ENCODE results near the gene MRPL18. TPM values are rescaled to one million over a fixed set of nuclear protein-coding genes. Genes with fewer than 3 reads are reported as not detected.

The MRPL18 gene
- total RNA-seq, 1 experiment from 2014 or later = 123 TPM

GRCh38 chr6:159806021-159806458 is 15.8 kb downstream of the MRPL18 start:
- Histone ChIP-seq H3K4me2 (ENCODE audit: low read length) (no peak overlapping the region), H3K9me3 (ENCODE audit: low read length) (no peaks in the 10 kb centered on the region), H2AFZ (ENCODE audit: low read length) (no peak overlapping the region), H3F3A (ENCODE audit: low read length, unreplicated experiment) (no peaks in the 10 kb centered on the region), H3K9me2 (replicated peaks; ENCODE audit: low read length) (no peaks in the 10 kb centered on the region), H3K36me3 (ENCODE audit: low read depth, low read length) (no peaks in the 10 kb centered on the region), H3K4me1 (ENCODE audit: insufficient read depth, low read length) (peaks cover 6% of the 10 kb centered on the region), H3K4me3 (ENCODE audit: low read length) (no peak overlapping the region), H3K27me3 (ENCODE audit: low read length) (no peaks in the 10 kb centered on the region), H3K79me2 (ENCODE audit: low read length) (no peaks in the 10 kb centered on the region), H3K9ac (ENCODE audit: low read length) (no peak overlapping the region), H3K27ac (ENCODE audit: low read length) (no peak overlapping the region), H4K20me1 (ENCODE audit: low read length) (no peaks in the 10 kb centered on the region)
- intact Hi-C loops (cut with micrococcal nuclease) = no loop called here
- no TSS peak for BruUV-seq (replicated peaks)
- TF ChIP-seq, protein P1, sequence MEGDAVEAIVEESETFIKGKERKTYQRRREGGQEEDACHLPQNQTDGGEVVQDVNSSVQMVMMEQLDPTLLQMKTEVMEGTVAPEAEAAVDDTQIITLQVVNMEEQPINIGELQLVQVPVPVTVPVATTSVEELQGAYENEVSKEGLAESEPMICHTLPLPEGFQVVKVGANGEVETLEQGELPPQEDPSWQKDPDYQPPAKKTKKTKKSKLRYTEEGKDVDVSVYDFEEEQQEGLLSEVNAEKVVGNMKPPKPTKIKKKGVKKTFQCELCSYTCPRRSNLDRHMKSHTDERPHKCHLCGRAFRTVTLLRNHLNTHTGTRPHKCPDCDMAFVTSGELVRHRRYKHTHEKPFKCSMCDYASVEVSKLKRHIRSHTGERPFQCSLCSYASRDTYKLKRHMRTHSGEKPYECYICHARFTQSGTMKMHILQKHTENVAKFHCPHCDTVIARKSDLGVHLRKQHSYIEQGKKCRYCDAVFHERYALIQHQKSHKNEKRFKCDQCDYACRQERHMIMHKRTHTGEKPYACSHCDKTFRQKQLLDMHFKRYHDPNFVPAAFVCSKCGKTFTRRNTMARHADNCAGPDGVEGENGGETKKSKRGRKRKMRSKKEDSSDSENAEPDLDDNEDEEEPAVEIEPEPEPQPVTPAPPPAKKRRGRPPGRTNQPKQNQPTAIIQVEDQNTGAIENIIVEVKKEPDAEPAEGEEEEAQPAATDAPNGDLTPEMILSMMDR (conservative IDR thresholded peaks at IDR 0.05; ENCODE audit: low read depth, low read length) = no peak
- TF ChIP-seq EZH2 (IDR thresholded peaks at IDR 0.05; ENCODE audit: low read length, unreplicated experiment) (no peak), EZH2phosphoT487 (IDR thresholded peaks at IDR 0.05; ENCODE audit: borderline replicate concordance, low read length) (no peak)
- DNase-seq (no peak), ATAC-seq (no peak)
- ChIA-PET POLR2A (ENCODE audit: unreplicated experiment) (no interaction called here), CTCF (no interaction called here)

- intact Hi-C loops (cut with micrococcal nuclease) = no loop called here
- H3K36me3 ChIP-seq (ENCODE audit: low read depth, low read length) = no peaks in the 10 kb centered on the region
- H4K20me1 ChIP-seq (ENCODE audit: low read length) = no peaks in the 10 kb centered on the region
- H3K79me2 ChIP-seq (ENCODE audit: low read length) = no peaks in the 10 kb centered on the region
- POLR2A ChIA-PET (ENCODE audit: unreplicated experiment) = interaction anchor here (0.9 kb wide), 1 partner anchor 80 kb away, joined by 5 read pairs; the partner anchor contains the start of gene WTAP
- ATAC-seq = peak; percentile 72
- no peaks in the 10 kb centered on the region for H3K27me3 ChIP-seq (ENCODE audit: low read length)
- TF ChIP-seq EZH2phosphoT487 (IDR thresholded peaks at IDR 0.05; ENCODE audit: borderline replicate concordance, low read length) (no peak), EZH2 (IDR thresholded peaks at IDR 0.05; ENCODE audit: low read length, unreplicated experiment) (no peak)
- TF ChIP-seq, protein P1 (conservative IDR thresholded peaks at IDR 0.05; ENCODE audit: low read depth, low read length) = no peak
- DNase-seq = peak; percentile 73
- CTCF ChIA-PET = interaction anchor here (0.7 kb wide), 1 partner anchor 10 kb away, joined by 5 read pairs; no protein-coding TSS in a partner anchor
- no peak overlapping the region for H2AFZ ChIP-seq (ENCODE audit: low read length)
- H3K27ac ChIP-seq (ENCODE audit: low read length) = peak overlapping the region; percentile 52
- H3K9ac ChIP-seq (ENCODE audit: low read length) = no peak overlapping the region
- H3K4me2 ChIP-seq (ENCODE audit: low read length) = peak overlapping the region; percentile 50
- H3K4me1 ChIP-seq (ENCODE audit: insufficient read depth, low read length) = peaks cover 6% of the 10 kb centered on the region
- no peak overlapping the region for H3K4me3 ChIP-seq (ENCODE audit: low read length)
- BruUV-seq (replicated peaks) = no TSS peak
- H3K9me3 ChIP-seq (ENCODE audit: low read length) = no peaks in the 10 kb centered on the region
- H3K9me2 ChIP-seq (replicated peaks; ENCODE audit: low read length) = no peaks in the 10 kb centered on the region
- no peaks in the 10 kb centered on the region for H3F3A ChIP-seq (ENCODE audit: low read length, unreplicated experiment)
Measured at GRCh38 chr6:159807150-159807858, 17.0 kb downstream of the MRPL18 start.

DNA sequence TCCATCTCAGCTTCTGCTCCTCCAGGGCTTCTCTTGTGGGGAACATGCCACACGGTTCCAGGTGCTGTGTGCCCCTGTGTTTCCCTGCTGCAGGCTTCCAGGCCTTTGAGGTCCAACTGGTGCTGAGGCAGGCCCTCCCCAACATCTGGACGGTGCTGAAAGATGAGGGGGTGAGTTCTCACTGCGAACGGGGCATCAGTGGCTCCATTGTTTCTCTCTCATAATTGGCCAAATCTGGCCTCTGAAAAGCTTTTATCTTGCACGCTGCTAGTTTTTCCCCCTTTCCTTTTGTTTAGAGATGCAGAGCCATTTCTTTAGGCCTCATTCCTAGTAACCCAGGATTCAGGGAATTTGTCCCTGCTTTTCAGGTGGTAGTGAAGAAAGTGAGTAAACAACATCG is 18.4 kb downstream of the MRPL18 start:
- Histone ChIP-seq H3K79me2 (ENCODE audit: low read length) (no peaks in the 10 kb centered on the region), H3K27ac (ENCODE audit: low read length) (no peak overlapping the region), H3K4me3 (ENCODE audit: low read length) (no peak overlapping the region), H3F3A (ENCODE audit: low read length, unreplicated experiment) (no peaks in the 10 kb centered on the region), H3K4me2 (ENCODE audit: low read length) (no peak overlapping the region), H3K9ac (ENCODE audit: low read length) (no peak overlapping the region), H2AFZ (ENCODE audit: low read length) (no peak overlapping the region), H3K4me1 (ENCODE audit: insufficient read depth, low read length) (peaks cover 6% of the 10 kb centered on the region), H3K9me2 (replicated peaks; ENCODE audit: low read length) (no peaks in the 10 kb centered on the region), H3K9me3 (ENCODE audit: low read length) (no peaks in the 10 kb centered on the region), H3K27me3 (ENCODE audit: low read length) (no peaks in the 10 kb centered on the region), H3K36me3 (ENCODE audit: low read depth, low read length) (no peaks in the 10 kb centered on the region), H4K20me1 (ENCODE audit: low read length) (no peaks in the 10 kb centered on the region)
- DNase-seq (no peak), ATAC-seq (no peak)
- ChIA-PET CTCF (no interaction called here), POLR2A (ENCODE audit: unreplicated experiment) (no interaction called here)
- TF ChIP-seq, protein P1 (conservative IDR thresholded peaks at IDR 0.05; ENCODE audit: low read depth, low read length) = no peak
- no peak for TF ChIP-seq EZH2phosphoT487 (IDR thresholded peaks at IDR 0.05; ENCODE audit: borderline replicate concordance, low read length)
- no peak for TF ChIP-seq EZH2 (IDR thresholded peaks at IDR 0.05; ENCODE audit: low read length, unreplicated experiment)
- no TSS peak for BruUV-seq (replicated peaks)
- intact Hi-C loops (cut with micrococcal nuclease) = no loop called here

Data from PC-3 (cell line).